HG03139 (cell line): ENCODE results near the gene TTC32.
A peak's percentile ranks its signal among the peaks of the same experiment; 100 is the strongest.

Experiments used
- ATAC-seq: cut with Tn5 transposase; IDR thresholded peaks from one replicate; pipeline ENCODE4 v1.9.1; 2021; ENCODE audit not compliant: unreplicated experiment

TTC32 gene

GRCh38 chr2:19878268-19879046 is 23.3 kb downstream of the TTC32 start:
- no peak for ATAC-seq

GRCh38 chr2:19876751-19877150 is 25.0 kb downstream of the TTC32 start:
- no peak for ATAC-seq

- ATAC-seq, result no peak
Measured at GRCh38 chr2:19875280-19875679, 26.5 kb downstream of the TTC32 start.

GRCh38 chr2:19874726-19875125 is 27.1 kb downstream of the TTC32 start:
- ATAC-seq, result no peak

- ATAC-seq, result no peak
Measured at GRCh38 chr2:19873014-19873413, 28.8 kb downstream of the TTC32 start.

GRCh38 chr2:19872302-19872701 is 29.5 kb downstream of the TTC32 start:
- ATAC-seq, result no peak

GRCh38 chr2:19871836-19872235 is 29.9 kb downstream of the TTC32 start:
- ATAC-seq, result no peak

- ATAC-seq, result no peak
Measured at GRCh38 chr2:19870792-19871191, 31.0 kb downstream of the TTC32 start.

GRCh38 chr2:19868701-19869580 is 32.8 kb downstream of the TTC32 start:
- ATAC-seq, result peak; percentile 60

- no peak for ATAC-seq
Measured at GRCh38 chr2:19868224-19868623, 33.6 kb downstream of the TTC32 start.

- peak; percentile 49 for ATAC-seq
Measured at GRCh38 chr2:19866771-19867170, 35.0 kb downstream of the TTC32 start.

GRCh38 chr2:19865151-19865550 is 36.6 kb downstream of the TTC32 start:
- no peak for ATAC-seq

GRCh38 chr2:19864381-19864780 is 37.4 kb downstream of the TTC32 start:
- no peak for ATAC-seq

GRCh38 chr2:19863303-19864041 is 38.3 kb downstream of the TTC32 start:
- peak; percentile 69 for ATAC-seq

- no peak for ATAC-seq
Measured at GRCh38 chr2:19861813-19862212, 40.0 kb downstream of the TTC32 start.

GRCh38 chr2:19860022-19860421 is 41.8 kb downstream of the TTC32 start:
- no peak for ATAC-seq

- ATAC-seq, result no peak
Measured at GRCh38 chr2:19859565-19859964, 42.2 kb downstream of the TTC32 start.

- no peak for ATAC-seq
Measured at GRCh38 chr2:19857806-19858205, 44.0 kb downstream of the TTC32 start.

GRCh38 chr2:19857100-19857499 is 44.7 kb downstream of the TTC32 start:
- ATAC-seq, result no peak

GRCh38 chr2:19855542-19856431 is 46.0 kb downstream of the TTC32 start:
- ATAC-seq, result no peak
